Caco-2 (cell line): ENCODE results near the gene HERC2. TPM values are rescaled to one million over a fixed set of nuclear protein-coding genes. Genes with fewer than 3 reads are reported as not detected.
"Not testable (repeated sequence)": the region's sequence is repeated elsewhere in the genome, so short reads cannot be mapped to it uniquely, and the experiment has no call there.

ENCODE experiments used
- BruUV-seq: library from RNA; stranded (reverse); fragments of 400-500 nt; replicated peaks from 2 replicates; lab custom pipeline; 2021; lab: Mats Ljungman, UMichigan
- CTCF ChIA-PET: fragments of 300-600 bp; sonication (Branson Sonifier 250); formaldehyde crosslinking; loops from one replicate; lab custom pipeline; 2022; ENCODE audit warnings: antibody characterized with exemption; lab: Charles Lee
- POLR2A ChIA-PET: fragments of 300-600 bp; sonication (Branson Sonifier 250); formaldehyde crosslinking; loops from one replicate; lab custom pipeline; 2022; ENCODE audit warnings: antibody characterized with exemption; lab: Charles Lee
- DNase-seq, 2 experiments: peaks; one replicate each; pipeline versions ENCODE4 v3.0.0 to v3.0.0-alpha.2; 2020 to 2022
- H3K27me3 ChIP-seq: replicated peaks from 2 replicates; pipeline ENCODE4 v1.6.0; 2011; ENCODE audit warnings: low read length; ENCODE audit not compliant: control insufficient read depth, insufficient read depth
- H3K36me3 ChIP-seq: 2 replicates; pipeline ENCODE4 v1.5.1; 2011; ENCODE audit warnings: low read length; ENCODE audit not compliant: control insufficient read depth, insufficient read depth
- H3K4me1 ChIP-seq: fragments of 250-450 bp; sonication (Bioruptor Pico); 2 replicates; pipeline ENCODE4 v1.5.1; 2020; ENCODE audit warnings: mild to moderate bottlenecking
- H3K4me3 ChIP-seq: 2 replicates; pipeline ENCODE4 v1.5.1; 2011; ENCODE audit warnings: low read depth, mild to moderate bottlenecking, control low read depth, low read length
- H3K9me3 ChIP-seq: fragments of 250-450 bp; sonication (Bioruptor Pico); 2 replicates; pipeline ENCODE4 v1.5.1; 2020; ENCODE audit warnings: mild to moderate bottlenecking, moderate library complexity
- H3K27ac Mint-ChIP-seq: one replicate; pipeline ENCODE4 v1.8.0; 2022; ENCODE audit warnings: mixed read lengths; ENCODE audit not compliant: unreplicated experiment
- H3K27me3 Mint-ChIP-seq: one replicate; pipeline ENCODE4 v1.8.0; 2022; ENCODE audit warnings: mixed read lengths; ENCODE audit not compliant: insufficient read depth, unreplicated experiment
- H3K36me3 Mint-ChIP-seq: one replicate; pipeline ENCODE4 v1.8.0; 2022; ENCODE audit warnings: mild to moderate bottlenecking, mixed read lengths; ENCODE audit not compliant: insufficient read depth, unreplicated experiment
- H3K4me1 Mint-ChIP-seq: one replicate; pipeline ENCODE4 v1.8.0; 2022; ENCODE audit warnings: low read depth, mixed read lengths; ENCODE audit not compliant: unreplicated experiment
- H3K4me3 Mint-ChIP-seq: one replicate; pipeline ENCODE4 v1.8.0; 2022; ENCODE audit warnings: mild to moderate bottlenecking, moderate library complexity, mixed read lengths; ENCODE audit not compliant: unreplicated experiment
- H3K9me3 Mint-ChIP-seq: one replicate; pipeline ENCODE4 v1.8.0; 2022; ENCODE audit warnings: mixed read lengths; ENCODE audit not compliant: unreplicated experiment
- intact Hi-C: fragments of 100-400 bp; cut with micrococcal nuclease; formaldehyde crosslinking; loops from one replicate; pipeline ENCODE4 v1.10.0; 2022; ENCODE audit not compliant: unreplicated experiment
- total RNA-seq: library from RNA; stranded (reverse); gene quantifications from 2 replicates; pipeline ENCODE4 v1.2.3, GENCODE V29; 2022
- TF ChIP-seq, protein P1 (sequence below), 2 experiments: fragments of 200-600 bp in 1 of 2; IDR thresholded peaks; 1 replicate in 1 of 2; 2 replicates in 1 of 2; pipeline versions ENCODE4 v1.5.1 to v1.8.0; 2011 to 2022; ENCODE audit warnings: antibody characterized with exemption in 1 of 2, control low read depth in 1 of 2, inconsistent platforms in 1 of 2, low read depth in 1 of 2, low read length in 1 of 2, mild to moderate bottlenecking in 1 of 2, moderate library complexity in 1 of 2; ENCODE audit not compliant: insufficient read depth in 1 of 2, severe bottlenecking in 1 of 2, unreplicated experiment in 1 of 2

Gene HERC2
- total RNA-seq, 1 experiment from 2014 or later = 76.9 TPM

DNA sequence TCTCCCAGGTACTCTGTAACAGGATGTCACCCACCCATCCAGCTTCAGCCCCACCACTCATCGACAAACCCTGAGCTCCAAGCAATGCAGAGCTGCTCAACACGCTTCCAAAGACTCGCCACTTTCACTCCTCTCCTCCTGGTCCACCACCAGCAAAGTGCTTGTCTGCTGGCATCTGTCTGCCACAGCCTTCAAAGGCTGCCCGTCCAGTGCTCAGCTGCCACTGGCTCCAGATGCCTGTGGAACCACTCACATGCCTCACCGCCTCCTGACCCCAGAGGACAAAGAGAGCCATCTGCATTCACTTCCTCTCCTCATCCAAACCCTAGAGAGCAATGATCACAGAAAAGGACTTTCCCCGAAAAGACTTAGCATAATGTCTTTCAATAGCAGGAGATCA, 113.4 kb downstream of the HERC2 start:
- Mint-ChIP-seq H3K9me3 (no peaks in the 10 kb centered on the region), H3K4me1 (no peaks in the 10 kb centered on the region), H3K4me3 (no peak overlapping the region), H3K27ac (no peak overlapping the region), H3K36me3 (peaks cover 41% of the 10 kb centered on the region), H3K27me3 (no peaks in the 10 kb centered on the region)
- no peaks in the 10 kb centered on the region for H3K27me3 ChIP-seq
- H3K4me1 ChIP-seq = no peaks in the 10 kb centered on the region
- ChIA-PET CTCF (interaction anchor here (0.6 kb wide), 1 partner anchor 18 kb away, joined by 3 read pairs; no protein-coding TSS in a partner anchor), POLR2A (no interaction called here)
- no peak overlapping the region for H3K4me3 ChIP-seq
- no TSS peak for BruUV-seq
- no peak for DNase-seq
- TF ChIP-seq, protein P1, sequence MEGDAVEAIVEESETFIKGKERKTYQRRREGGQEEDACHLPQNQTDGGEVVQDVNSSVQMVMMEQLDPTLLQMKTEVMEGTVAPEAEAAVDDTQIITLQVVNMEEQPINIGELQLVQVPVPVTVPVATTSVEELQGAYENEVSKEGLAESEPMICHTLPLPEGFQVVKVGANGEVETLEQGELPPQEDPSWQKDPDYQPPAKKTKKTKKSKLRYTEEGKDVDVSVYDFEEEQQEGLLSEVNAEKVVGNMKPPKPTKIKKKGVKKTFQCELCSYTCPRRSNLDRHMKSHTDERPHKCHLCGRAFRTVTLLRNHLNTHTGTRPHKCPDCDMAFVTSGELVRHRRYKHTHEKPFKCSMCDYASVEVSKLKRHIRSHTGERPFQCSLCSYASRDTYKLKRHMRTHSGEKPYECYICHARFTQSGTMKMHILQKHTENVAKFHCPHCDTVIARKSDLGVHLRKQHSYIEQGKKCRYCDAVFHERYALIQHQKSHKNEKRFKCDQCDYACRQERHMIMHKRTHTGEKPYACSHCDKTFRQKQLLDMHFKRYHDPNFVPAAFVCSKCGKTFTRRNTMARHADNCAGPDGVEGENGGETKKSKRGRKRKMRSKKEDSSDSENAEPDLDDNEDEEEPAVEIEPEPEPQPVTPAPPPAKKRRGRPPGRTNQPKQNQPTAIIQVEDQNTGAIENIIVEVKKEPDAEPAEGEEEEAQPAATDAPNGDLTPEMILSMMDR (IDR thresholded peaks at IDR 0.05; ENCODE audit: insufficient read depth in 1 of 2, low read depth in 1 of 2, low read length in 1 of 2, severe bottlenecking in 1 of 2, unreplicated experiment in 1 of 2) = no peak
- no peaks in the 10 kb centered on the region; the same call in 1 of the 2 replicates for H3K36me3 ChIP-seq
- intact Hi-C loops = no loop called here
- no peaks in the 10 kb centered on the region for H3K9me3 ChIP-seq

DNA sequence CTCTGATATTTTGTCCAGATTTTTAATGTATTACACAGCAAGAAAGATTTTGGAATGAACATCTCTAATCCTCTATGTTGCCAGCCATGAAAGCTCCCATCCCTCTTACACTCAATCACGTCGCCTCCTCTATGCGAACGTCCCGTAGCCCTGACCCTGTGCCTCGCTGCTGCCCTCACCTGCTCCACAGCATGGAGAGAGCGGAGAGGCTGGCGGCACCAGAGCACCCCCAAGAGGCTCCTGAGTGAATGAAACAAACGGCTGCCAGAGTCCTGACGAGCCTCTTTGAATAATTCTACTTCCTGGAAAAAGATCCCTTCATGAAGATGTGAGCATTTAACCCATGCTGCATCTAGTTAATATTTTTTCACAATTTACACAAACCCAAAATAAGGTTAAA, 116.3 kb downstream of the HERC2 start:
- H3K9me3 Mint-ChIP-seq, DNase-seq, H3K9me3 ChIP-seq, intact Hi-C loops, CTCF ChIA-PET, H3K4me1 ChIP-seq, H3K27me3 ChIP-seq, POLR2A ChIA-PET, BruUV-seq, H3K27ac Mint-ChIP-seq, H3K4me3 Mint-ChIP-seq, H3K4me3 ChIP-seq, H3K36me3 ChIP-seq, H3K27me3 Mint-ChIP-seq, H3K4me1 Mint-ChIP-seq: not testable (repeated sequence)
- H3K36me3 Mint-ChIP-seq = peaks cover 45% of the 10 kb centered on the region

DNA sequence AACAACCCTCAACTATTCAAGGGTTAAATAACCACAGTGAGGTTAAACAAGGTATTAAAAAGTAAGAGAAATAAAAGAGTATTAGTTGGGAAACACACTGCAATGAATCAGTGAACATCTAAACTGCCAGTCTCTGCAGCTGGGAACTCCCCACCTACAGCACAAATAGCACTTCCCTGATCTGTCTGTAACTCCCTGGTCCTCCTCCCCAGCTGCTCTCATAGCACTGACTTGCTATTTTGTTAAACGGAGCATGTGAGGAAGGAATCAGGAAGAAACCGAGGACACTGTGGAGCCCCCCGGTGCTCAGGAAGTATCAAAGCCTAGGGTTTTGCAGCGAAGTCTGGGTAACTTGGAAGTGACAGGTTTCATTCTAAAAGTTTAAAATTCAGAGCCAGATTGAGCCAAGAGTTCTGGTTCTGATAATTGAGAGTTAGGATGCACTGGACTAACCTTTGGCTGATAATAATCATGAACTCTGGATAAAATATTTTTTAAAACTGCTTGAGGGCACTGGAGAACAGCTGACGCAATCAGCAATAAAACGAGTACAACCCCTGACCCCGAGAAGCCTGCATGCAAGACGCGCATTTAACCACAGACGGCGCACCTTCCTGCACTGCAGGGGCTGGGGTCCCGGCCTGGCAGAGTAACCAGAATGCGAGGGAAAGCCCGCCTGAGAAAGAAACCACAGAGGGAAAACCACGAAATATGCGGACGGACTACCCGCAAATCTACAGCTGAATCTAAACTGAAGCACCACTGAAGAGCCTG, 118.7 kb downstream of the HERC2 start:
- H3K4me3 Mint-ChIP-seq, H3K9me3 ChIP-seq, H3K27ac Mint-ChIP-seq, H3K27me3 Mint-ChIP-seq, H3K4me3 ChIP-seq, CTCF ChIA-PET, POLR2A ChIA-PET, H3K4me1 Mint-ChIP-seq, H3K36me3 ChIP-seq, BruUV-seq, H3K27me3 ChIP-seq, H3K4me1 ChIP-seq, intact Hi-C loops, H3K9me3 Mint-ChIP-seq, DNase-seq: not testable (repeated sequence)
- peaks cover 50% of the 10 kb centered on the region for H3K36me3 Mint-ChIP-seq

DNA sequence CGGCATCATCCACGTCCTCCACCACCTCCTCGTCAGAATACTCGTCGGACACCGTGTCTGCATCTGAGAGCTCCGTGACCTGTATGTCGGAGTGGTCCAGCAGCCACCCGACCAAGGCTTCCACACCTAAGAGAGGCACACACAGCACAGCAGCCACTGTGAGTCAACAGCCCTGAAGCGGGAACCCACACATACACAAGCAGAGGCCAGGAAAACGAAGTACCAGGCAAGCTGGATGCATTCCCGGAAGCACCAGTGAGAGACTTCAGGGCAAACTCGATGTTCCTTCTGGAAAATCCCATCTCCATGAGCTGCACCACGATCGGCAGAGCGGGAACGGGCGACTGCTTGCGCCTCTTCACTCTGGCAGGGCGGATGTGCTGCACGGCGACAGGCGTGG, 119.9 kb downstream of the HERC2 start:
- H3K9me3 Mint-ChIP-seq = not testable (repeated sequence)

DNA sequence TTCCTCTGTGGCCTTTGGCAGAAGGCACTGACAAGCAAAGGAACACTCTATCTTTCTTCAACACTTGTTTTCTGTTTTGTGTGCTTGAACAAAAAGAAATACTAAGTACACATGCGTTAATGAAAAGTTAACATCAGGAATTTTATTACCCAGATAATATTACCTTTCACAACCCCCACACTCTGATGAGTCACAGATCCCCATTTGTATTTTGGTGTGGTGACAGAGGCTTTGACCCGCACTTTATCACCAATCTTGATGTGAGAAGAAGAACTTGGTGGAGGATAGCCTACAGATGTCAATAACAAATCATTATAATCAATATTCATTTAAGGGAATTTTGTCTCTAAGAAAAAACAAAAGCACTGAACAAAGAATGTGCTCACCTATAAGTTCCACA, 123.8 kb downstream of the HERC2 start:
- BruUV-seq, CTCF ChIA-PET, H3K27ac Mint-ChIP-seq, H3K27me3 Mint-ChIP-seq, H3K9me3 Mint-ChIP-seq, H3K27me3 ChIP-seq, DNase-seq, H3K4me3 Mint-ChIP-seq, intact Hi-C loops, H3K4me1 ChIP-seq, H3K36me3 ChIP-seq, H3K4me3 ChIP-seq, POLR2A ChIA-PET, H3K9me3 ChIP-seq, H3K4me1 Mint-ChIP-seq: not testable (repeated sequence)
- H3K36me3 Mint-ChIP-seq = peaks cover 55% of the 10 kb centered on the region

More for the DNA sequence above, 119.9 kb downstream of the HERC2 start:
- H3K27ac Mint-ChIP-seq, POLR2A ChIA-PET, H3K4me3 ChIP-seq, H3K4me1 Mint-ChIP-seq, H3K4me3 Mint-ChIP-seq, BruUV-seq, DNase-seq, H3K9me3 ChIP-seq, intact Hi-C loops, CTCF ChIA-PET, H3K27me3 Mint-ChIP-seq, H3K4me1 ChIP-seq, H3K36me3 ChIP-seq, H3K27me3 ChIP-seq: not testable (repeated sequence)
- peaks cover 49% of the 10 kb centered on the region for H3K36me3 Mint-ChIP-seq

DNA sequence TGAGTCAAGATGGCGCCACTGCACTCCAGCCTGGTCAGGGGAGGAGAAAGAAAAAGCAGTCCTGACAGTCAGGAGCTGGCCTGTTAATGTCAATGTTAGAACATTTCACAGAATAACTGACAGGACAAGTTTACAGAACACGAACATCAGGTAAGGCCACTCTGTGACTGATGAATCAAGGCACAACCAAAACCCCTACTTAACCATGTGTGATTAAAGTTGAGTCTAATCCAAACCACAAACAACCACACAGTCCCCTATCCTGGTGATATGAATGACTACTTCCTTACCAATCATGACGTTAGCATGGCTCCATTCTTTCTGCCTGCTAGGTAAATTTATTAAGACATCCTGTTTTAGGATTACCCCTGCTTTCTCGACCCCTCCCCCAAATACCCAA, 124.3 kb downstream of the HERC2 start:
- not testable (repeated sequence) for H3K4me1 Mint-ChIP-seq, H3K9me3 Mint-ChIP-seq, H3K4me1 ChIP-seq

More for the DNA sequence above, 124.3 kb downstream of the HERC2 start:
- BruUV-seq, H3K9me3 ChIP-seq, H3K4me3 ChIP-seq, DNase-seq, H3K36me3 ChIP-seq, H3K27me3 ChIP-seq, H3K27me3 Mint-ChIP-seq, H3K27ac Mint-ChIP-seq, intact Hi-C loops, H3K4me3 Mint-ChIP-seq, POLR2A ChIA-PET, CTCF ChIA-PET: not testable (repeated sequence)
- peaks cover 61% of the 10 kb centered on the region for H3K36me3 Mint-ChIP-seq
